PC-9 (cell line): ENCODE data around the gene TMEM266.

Experiments
- CTCF ChIP-seq: fragments of 200-600 bp; sonication (generic); conservative IDR thresholded peaks from 2 replicates; pipeline ENCODE4 v1.6.1; 2017; ENCODE audit warnings: mixed run types, antibody characterized with exemption, mild to moderate bottlenecking, moderate library complexity
- EZH2 ChIP-seq: fragments of 200-600 bp; sonication (generic); IDR thresholded peaks from 2 replicates; pipeline ENCODE4 v1.8.0; 2017; ENCODE audit warnings: antibody characterized with exemption, low read depth

- no peak for TF ChIP-seq CTCF
- TF ChIP-seq EZH2 = no peak
These were observed 47.9 kb upstream of the TMEM266 start, which contains the start of gene NRG4 for GRCh38 chr15:76011627-76012551.
